ENCODE data around the gene RMDN3.
A peak's percentile ranks its signal among the peaks of the same experiment; 100 is the strongest.

RMDN3 gene

GRCh38 chr15:40747685-40748631 lies 7.1 kb downstream of the RMDN3 start:
- DNase-seq (ENCODE audit: low spot score) = no peak

GRCh38 chr15:40746916-40747418 lies 8.1 kb downstream of the RMDN3 start:
- DNase-seq (ENCODE audit: low spot score) = no peak

- no peak for DNase-seq (ENCODE audit: low spot score)
These were observed 10.3 kb downstream of the RMDN3 start for GRCh38 chr15:40744815-40745152.

- peak; percentile 78 for DNase-seq (ENCODE audit: low spot score)
These were observed 10.9 kb downstream of the RMDN3 start for GRCh38 chr15:40743921-40744814.

GRCh38 chr15:40743485-40743901 lies 11.6 kb downstream of the RMDN3 start:
- DNase-seq (ENCODE audit: low spot score) = no peak

- DNase-seq (ENCODE audit: low spot score) = no peak
These were observed 15.2 kb downstream of the RMDN3 start for GRCh38 chr15:40739854-40740253.

- DNase-seq (ENCODE audit: low spot score) = no peak
These were observed 16.0 kb downstream of the RMDN3 start for GRCh38 chr15:40739047-40739446.

GRCh38 chr15:40737048-40737447 lies 18.0 kb downstream of the RMDN3 start:
- DNase-seq (ENCODE audit: low spot score) = no peak

GRCh38 chr15:40736575-40736974 lies 18.5 kb downstream of the RMDN3 start:
- DNase-seq (ENCODE audit: low spot score) = no peak

GRCh38 chr15:40731034-40731433 lies 24.0 kb downstream of the RMDN3 start:
- no peak for DNase-seq (ENCODE audit: low spot score)

GRCh38 chr15:40723919-40724318 lies 31.1 kb downstream of the RMDN3 start:
- DNase-seq (ENCODE audit: low spot score) = no peak

GRCh38 chr15:40722934-40723333 lies 32.1 kb downstream of the RMDN3 start:
- no peak for DNase-seq (ENCODE audit: low spot score)

GRCh38 chr15:40722354-40722753 lies 32.7 kb downstream of the RMDN3 start:
- DNase-seq (ENCODE audit: low spot score) = no peak

- DNase-seq (ENCODE audit: low spot score) = no peak
These were observed 33.4 kb downstream of the RMDN3 start for GRCh38 chr15:40721701-40722100.

GRCh38 chr15:40716165-40716564 lies 38.9 kb downstream of the RMDN3 start:
- DNase-seq (ENCODE audit: low spot score) = no peak

- no peak for DNase-seq (ENCODE audit: low spot score)
These were observed 40.9 kb downstream of the RMDN3 start for GRCh38 chr15:40714144-40714543.

GRCh38 chr15:40706121-40706520 lies 48.9 kb downstream of the RMDN3 start:
- no peak for DNase-seq (ENCODE audit: low spot score)

GRCh38 chr15:40702077-40702476 lies 53.0 kb downstream of the RMDN3 start:
- DNase-seq (ENCODE audit: low spot score) = peak; percentile 50

- DNase-seq (ENCODE audit: low spot score) = no peak
These were observed 57.1 kb downstream of the RMDN3 start for GRCh38 chr15:40697916-40698315.

- DNase-seq (ENCODE audit: low spot score) = no peak
These were observed 58.8 kb downstream of the RMDN3 start for GRCh38 chr15:40696228-40696627.

- peak; percentile 2 for DNase-seq (ENCODE audit: low spot score)
These were observed 59.6 kb downstream of the RMDN3 start for GRCh38 chr15:40695469-40695890.

- peak; percentile 92 for DNase-seq (ENCODE audit: low spot score)
These were observed 60.2 kb downstream of the RMDN3 start, which contains the start of gene RAD51 for GRCh38 chr15:40694688-40695468. TSS of gene RAD51 (plus strand) at chr15:40695174. CDS start at chr15:40698759, 3,585 bp downstream.
